Liver (tissue), 3 donors: ENCODE measurements around the gene DNAJC5.

Source experiments
- CTCF ChIP-seq: fragments of 150-350 bp; IDR thresholded peaks from 2 replicates; pipeline ENCODE4 v1.5.1; 2017; ENCODE audit warnings: improper control_type of control experiment, low read depth, low read length; ENCODE audit not compliant: missing input control
- EGR1 ChIP-seq, 2 donors: IDR thresholded peaks; 2 replicates each; pipeline ENCODE4 v1.6.1; 2016 to 2018; ENCODE audit warnings: antibody characterized with exemption in 2 of 2, low read depth in 2 of 2
- FOXA1 ChIP-seq: IDR thresholded peaks from 2 replicates; pipeline ENCODE4 v1.6.1; 2016; ENCODE audit warnings: antibody characterized with exemption
- MAX ChIP-seq: IDR thresholded peaks from 2 replicates; pipeline ENCODE4 v1.6.1; 2016; ENCODE audit warnings: antibody characterized with exemption
- RAD21 ChIP-seq, 2 donors: IDR thresholded peaks; 2 replicates each; pipeline ENCODE4 v1.6.1; 2016; ENCODE audit warnings: antibody characterized with exemption in 2 of 2, mild to moderate bottlenecking in 2 of 2
- SP1 ChIP-seq: IDR thresholded peaks from 2 replicates; pipeline ENCODE4 v1.6.1; 2018; ENCODE audit warnings: antibody characterized with exemption, mild to moderate bottlenecking
- ZBTB33 ChIP-seq: IDR thresholded peaks from 2 replicates; pipeline ENCODE4 v1.6.1; 2016; ENCODE audit warnings: antibody characterized with exemption
- TF ChIP-seq, protein P1 (sequence below): IDR thresholded peaks from 2 replicates; pipeline ENCODE4 v1.6.1; 2016; ENCODE audit warnings: antibody characterized with exemption, mild to moderate bottlenecking
- donor health status: healthy.
- donor health status: healthy.

DNA sequence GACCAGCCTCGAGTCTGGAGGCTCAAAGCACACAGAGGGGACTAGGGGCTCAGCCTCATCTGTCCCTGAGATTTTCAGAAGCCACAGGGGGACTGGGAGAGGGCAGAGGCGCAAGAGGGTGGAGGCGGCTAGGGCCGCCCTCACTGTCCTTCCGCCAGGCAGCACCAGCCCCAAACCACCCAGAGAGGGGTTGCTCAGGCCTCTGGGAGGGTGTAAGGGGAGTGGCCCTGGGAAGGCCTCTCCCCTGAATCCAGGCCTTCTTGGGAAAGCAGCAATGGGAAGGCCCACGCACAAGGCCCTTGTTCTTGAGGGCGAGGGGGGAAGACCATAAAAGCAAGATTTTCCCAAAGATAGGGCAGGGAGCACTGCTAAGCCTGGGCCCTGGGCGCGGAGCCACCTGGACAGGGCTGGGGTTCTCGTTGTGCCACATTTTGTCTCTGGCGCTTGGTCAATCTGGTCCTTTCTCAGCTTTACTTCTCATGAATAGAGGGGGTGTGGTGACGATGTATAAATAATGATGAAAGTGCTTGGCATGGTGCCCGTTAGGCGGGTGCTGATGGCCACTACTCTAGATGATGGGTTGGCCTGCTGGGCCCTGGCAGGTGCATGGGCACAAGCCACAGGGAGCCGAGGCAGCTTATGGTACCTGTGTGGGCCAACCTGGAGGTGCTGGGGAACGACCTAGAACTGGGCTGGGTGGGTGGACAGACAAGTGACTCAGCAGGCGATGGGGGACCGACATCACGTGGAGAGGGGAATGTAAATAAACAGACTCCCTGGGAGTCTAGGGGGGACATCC lies 79.7 kb downstream of the DNAJC5 start:
- TF ChIP-seq RAD21 (IDR thresholded peaks at IDR 0.05), result no peak
- TF ChIP-seq CTCF, result no peak
- TF ChIP-seq FOXA1, result no peak
- TF ChIP-seq SP1, result no peak
- TF ChIP-seq ZBTB33, result no peak
- TF ChIP-seq MAX, result no peak
- TF ChIP-seq EGR1 (IDR thresholded peaks at IDR 0.05; ENCODE audit: low read depth in 2 of 2), result no peak
- TF ChIP-seq, protein P1, sequence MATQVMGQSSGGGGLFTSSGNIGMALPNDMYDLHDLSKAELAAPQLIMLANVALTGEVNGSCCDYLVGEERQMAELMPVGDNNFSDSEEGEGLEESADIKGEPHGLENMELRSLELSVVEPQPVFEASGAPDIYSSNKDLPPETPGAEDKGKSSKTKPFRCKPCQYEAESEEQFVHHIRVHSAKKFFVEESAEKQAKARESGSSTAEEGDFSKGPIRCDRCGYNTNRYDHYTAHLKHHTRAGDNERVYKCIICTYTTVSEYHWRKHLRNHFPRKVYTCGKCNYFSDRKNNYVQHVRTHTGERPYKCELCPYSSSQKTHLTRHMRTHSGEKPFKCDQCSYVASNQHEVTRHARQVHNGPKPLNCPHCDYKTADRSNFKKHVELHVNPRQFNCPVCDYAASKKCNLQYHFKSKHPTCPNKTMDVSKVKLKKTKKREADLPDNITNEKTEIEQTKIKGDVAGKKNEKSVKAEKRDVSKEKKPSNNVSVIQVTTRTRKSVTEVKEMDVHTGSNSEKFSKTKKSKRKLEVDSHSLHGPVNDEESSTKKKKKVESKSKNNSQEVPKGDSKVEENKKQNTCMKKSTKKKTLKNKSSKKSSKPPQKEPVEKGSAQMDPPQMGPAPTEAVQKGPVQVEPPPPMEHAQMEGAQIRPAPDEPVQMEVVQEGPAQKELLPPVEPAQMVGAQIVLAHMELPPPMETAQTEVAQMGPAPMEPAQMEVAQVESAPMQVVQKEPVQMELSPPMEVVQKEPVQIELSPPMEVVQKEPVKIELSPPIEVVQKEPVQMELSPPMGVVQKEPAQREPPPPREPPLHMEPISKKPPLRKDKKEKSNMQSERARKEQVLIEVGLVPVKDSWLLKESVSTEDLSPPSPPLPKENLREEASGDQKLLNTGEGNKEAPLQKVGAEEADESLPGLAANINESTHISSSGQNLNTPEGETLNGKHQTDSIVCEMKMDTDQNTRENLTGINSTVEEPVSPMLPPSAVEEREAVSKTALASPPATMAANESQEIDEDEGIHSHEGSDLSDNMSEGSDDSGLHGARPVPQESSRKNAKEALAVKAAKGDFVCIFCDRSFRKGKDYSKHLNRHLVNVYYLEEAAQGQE, result no peak
